ENCODE data around the gene ANKS1B. TPM values are rescaled to one million over a fixed set of nuclear protein-coding genes. Genes with fewer than 3 reads are reported as not detected.
A peak's percentile ranks its signal among the peaks of the same experiment; 100 is the strongest.

The ANKS1B gene
- total RNA-seq, 1 donor from 2014 or later, result 2.4 TPM

DNA sequence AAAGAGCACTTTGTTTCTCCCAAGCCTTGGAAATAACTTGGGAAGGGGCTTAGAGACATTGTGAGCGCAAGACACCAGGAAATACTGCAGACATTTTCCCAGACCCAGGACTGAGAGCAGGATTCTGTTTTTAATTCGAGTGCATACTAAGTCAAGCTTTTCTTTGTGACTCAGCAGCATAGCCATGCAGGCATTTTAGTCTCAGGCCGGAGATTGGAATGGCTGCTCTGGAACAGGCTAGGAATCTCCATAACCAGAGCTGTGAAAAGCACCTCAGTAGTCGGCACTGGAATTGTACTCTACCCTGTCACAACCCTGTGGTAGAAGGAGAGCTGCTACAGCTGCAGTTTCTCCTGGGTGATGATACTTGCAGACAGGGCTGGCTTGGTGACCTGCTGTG lies 366.1 kb downstream of the ANKS1B start:
- peaks cover 3% of the 10 kb centered on the region for H3K4me1 Mint-ChIP-seq (ENCODE audit: low read depth, unreplicated experiment)
- Histone ChIP-seq H3K9me3 (ENCODE audit: insufficient read depth, low read depth, low read length) (no peaks in the 10 kb centered on the region), H3K4me2 (ENCODE audit: low read length) (peak overlapping the region; percentile 19), H2AFZ (ENCODE audit: low read depth, low read length) (peak overlapping the region; percentile 71), H3K4me1 (ENCODE audit: insufficient read depth, low read length) (peaks cover 4% of the 10 kb centered on the region), H3K36me3 (ENCODE audit: insufficient read depth, low read length) (no peaks in the 10 kb centered on the region), H3K4me3 (ENCODE audit: insufficient read depth, low read depth, low read length) (no peak overlapping the region), H3K9ac (ENCODE audit: low read length) (no peak overlapping the region), H4K20me1 (ENCODE audit: insufficient read depth, low read length) (no peaks in the 10 kb centered on the region), H3K79me2 (ENCODE audit: insufficient read depth, low read length) (no peaks in the 10 kb centered on the region), H3K27me3 (ENCODE audit: insufficient read depth, low read length) (no peaks in the 10 kb centered on the region), H3K27ac (ENCODE audit: low read depth, low read length) (no peak overlapping the region)
- FAIRE-seq, result no peak
- H3K27me3 Mint-ChIP-seq (ENCODE audit: low read depth, unreplicated experiment), result no peaks in the 10 kb centered on the region
- H3K36me3 Mint-ChIP-seq (ENCODE audit: low read depth, unreplicated experiment), result no peaks in the 10 kb centered on the region
- TF ChIP-seq EZH2 (IDR thresholded peaks at IDR 0.05; ENCODE audit: insufficient read depth, low read length) (no peak), CTCF (IDR thresholded peaks at IDR 0.05; ENCODE audit: insufficient read depth, low read depth, low read length) (no peak)
- H3K27ac Mint-ChIP-seq (ENCODE audit: unreplicated experiment), result peak overlapping the region; percentile 88
- no peak overlapping the region for H3K4me3 Mint-ChIP-seq (ENCODE audit: unreplicated experiment)
- peaks cover 26% of the 10 kb centered on the region for H3K9me3 Mint-ChIP-seq (ENCODE audit: unreplicated experiment)
- peak; percentile 42 for DNase-seq (ENCODE audit: low read depth)

GRCh38 chr12:99611599-99611998 lies 373.1 kb downstream of the ANKS1B start:
- Histone ChIP-seq H3K4me2 (ENCODE audit: low read length) (peak overlapping the region; percentile 56), H2AFZ (ENCODE audit: low read depth, low read length) (no peak overlapping the region), H3K9ac (ENCODE audit: low read length) (no peak overlapping the region), H3K27me3 (ENCODE audit: insufficient read depth, low read length) (no peaks in the 10 kb centered on the region), H3K27ac (ENCODE audit: low read depth, low read length) (peak overlapping the region; percentile 40), H4K20me1 (ENCODE audit: insufficient read depth, low read length) (no peaks in the 10 kb centered on the region), H3K9me3 (ENCODE audit: insufficient read depth, low read depth, low read length) (no peaks in the 10 kb centered on the region), H3K4me3 (ENCODE audit: insufficient read depth, low read depth, low read length) (no peak overlapping the region), H3K4me1 (ENCODE audit: insufficient read depth, low read length) (peaks cover 4% of the 10 kb centered on the region), H3K36me3 (ENCODE audit: insufficient read depth, low read length) (no peaks in the 10 kb centered on the region), H3K79me2 (ENCODE audit: insufficient read depth, low read length) (no peaks in the 10 kb centered on the region)
- FAIRE-seq (no peak), DNase-seq (ENCODE audit: low read depth) (peak; percentile 28)
- Mint-ChIP-seq H3K4me1 (ENCODE audit: low read depth, unreplicated experiment) (peaks cover 13% of the 10 kb centered on the region), H3K27ac (ENCODE audit: unreplicated experiment) (peak overlapping the region; percentile 16), H3K4me3 (ENCODE audit: unreplicated experiment) (no peak overlapping the region), H3K9me3 (ENCODE audit: unreplicated experiment) (peaks cover 2% of the 10 kb centered on the region), H3K36me3 (ENCODE audit: low read depth, unreplicated experiment) (no peaks in the 10 kb centered on the region), H3K27me3 (ENCODE audit: low read depth, unreplicated experiment) (no peaks in the 10 kb centered on the region)
- TF ChIP-seq CTCF (IDR thresholded peaks at IDR 0.05; ENCODE audit: insufficient read depth, low read depth, low read length) (no peak), EZH2 (IDR thresholded peaks at IDR 0.05; ENCODE audit: insufficient read depth, low read length) (no peak)

GRCh38 chr12:99611117-99611516 lies 373.6 kb downstream of the ANKS1B start:
- Mint-ChIP-seq H3K27me3 (ENCODE audit: low read depth, unreplicated experiment) (no peaks in the 10 kb centered on the region), H3K9me3 (ENCODE audit: unreplicated experiment) (peaks cover 2% of the 10 kb centered on the region)

More at GRCh38 chr12:99611117-99611516, 373.6 kb downstream of the ANKS1B start:
- Histone ChIP-seq H3K27ac (ENCODE audit: low read depth, low read length) (peak overlapping the region; percentile 40), H3K27me3 (ENCODE audit: insufficient read depth, low read length) (no peaks in the 10 kb centered on the region), H4K20me1 (ENCODE audit: insufficient read depth, low read length) (no peaks in the 10 kb centered on the region), H3K79me2 (ENCODE audit: insufficient read depth, low read length) (no peaks in the 10 kb centered on the region), H3K4me1 (ENCODE audit: insufficient read depth, low read length) (peaks cover 4% of the 10 kb centered on the region), H2AFZ (ENCODE audit: low read depth, low read length) (no peak overlapping the region), H3K4me3 (ENCODE audit: insufficient read depth, low read depth, low read length) (no peak overlapping the region), H3K9ac (ENCODE audit: low read length) (no peak overlapping the region), H3K4me2 (ENCODE audit: low read length) (peak overlapping the region; percentile 56), H3K9me3 (ENCODE audit: insufficient read depth, low read depth, low read length) (no peaks in the 10 kb centered on the region), H3K36me3 (ENCODE audit: insufficient read depth, low read length) (no peaks in the 10 kb centered on the region)
- FAIRE-seq (no peak), DNase-seq (ENCODE audit: low read depth) (peak; percentile 48)
- no peak overlapping the region for H3K4me3 Mint-ChIP-seq (ENCODE audit: unreplicated experiment)
- TF ChIP-seq EZH2 (IDR thresholded peaks at IDR 0.05; ENCODE audit: insufficient read depth, low read length) (no peak), CTCF (IDR thresholded peaks at IDR 0.05; ENCODE audit: insufficient read depth, low read depth, low read length) (no peak)
- peaks cover 13% of the 10 kb centered on the region for H3K4me1 Mint-ChIP-seq (ENCODE audit: low read depth, unreplicated experiment)
- no peaks in the 10 kb centered on the region for H3K36me3 Mint-ChIP-seq (ENCODE audit: low read depth, unreplicated experiment)
- H3K27ac Mint-ChIP-seq (ENCODE audit: unreplicated experiment), result peak overlapping the region; percentile 16
